ENCODE measurements around the gene CALCB. TPM values are rescaled to one million over a fixed set of nuclear protein-coding genes. Genes with fewer than 3 reads are reported as not detected.
"Not testable (repeated sequence)": the region's sequence is repeated elsewhere in the genome, so short reads cannot be mapped to it uniquely, and the experiment has no call there.

CALCB gene
- total RNA-seq, 2 donors from 2014 or later = not detected

DNA sequence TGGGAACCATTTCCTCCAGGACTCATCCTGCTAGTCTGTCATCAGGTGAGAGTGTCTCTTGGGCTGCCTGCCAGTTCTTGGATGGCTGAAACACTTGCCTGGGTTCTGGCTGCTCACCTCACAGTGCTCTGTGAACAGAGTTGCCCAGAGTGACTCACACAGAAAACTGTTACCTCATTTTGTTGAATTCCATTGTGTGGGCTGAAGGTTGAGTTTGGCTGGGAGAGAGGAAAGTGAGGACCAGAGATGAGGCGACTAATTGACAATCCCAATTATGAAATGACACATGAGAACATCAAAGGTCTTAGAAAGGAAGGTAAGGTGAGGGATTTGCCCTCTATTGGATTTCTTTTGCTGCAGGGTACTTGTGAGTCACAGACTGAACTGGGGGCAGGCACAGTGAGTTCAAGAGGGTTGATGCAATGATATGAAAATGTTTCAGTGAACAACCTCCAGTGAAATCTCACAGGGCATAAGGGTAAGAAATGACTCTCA, 20.2 kb upstream of the CALCB start:
- H3K4me1 ChIP-seq = no peaks in the 10 kb centered on the region
- no peaks in the 10 kb centered on the region for H3K36me3 ChIP-seq
- H3K9me3 ChIP-seq = no peaks in the 10 kb centered on the region
- H3K27me3 ChIP-seq = no peaks in the 10 kb centered on the region
- no peak overlapping the region for H3K27ac ChIP-seq
- H3K4me3 ChIP-seq = no peak overlapping the region
- TF ChIP-seq, protein P1, sequence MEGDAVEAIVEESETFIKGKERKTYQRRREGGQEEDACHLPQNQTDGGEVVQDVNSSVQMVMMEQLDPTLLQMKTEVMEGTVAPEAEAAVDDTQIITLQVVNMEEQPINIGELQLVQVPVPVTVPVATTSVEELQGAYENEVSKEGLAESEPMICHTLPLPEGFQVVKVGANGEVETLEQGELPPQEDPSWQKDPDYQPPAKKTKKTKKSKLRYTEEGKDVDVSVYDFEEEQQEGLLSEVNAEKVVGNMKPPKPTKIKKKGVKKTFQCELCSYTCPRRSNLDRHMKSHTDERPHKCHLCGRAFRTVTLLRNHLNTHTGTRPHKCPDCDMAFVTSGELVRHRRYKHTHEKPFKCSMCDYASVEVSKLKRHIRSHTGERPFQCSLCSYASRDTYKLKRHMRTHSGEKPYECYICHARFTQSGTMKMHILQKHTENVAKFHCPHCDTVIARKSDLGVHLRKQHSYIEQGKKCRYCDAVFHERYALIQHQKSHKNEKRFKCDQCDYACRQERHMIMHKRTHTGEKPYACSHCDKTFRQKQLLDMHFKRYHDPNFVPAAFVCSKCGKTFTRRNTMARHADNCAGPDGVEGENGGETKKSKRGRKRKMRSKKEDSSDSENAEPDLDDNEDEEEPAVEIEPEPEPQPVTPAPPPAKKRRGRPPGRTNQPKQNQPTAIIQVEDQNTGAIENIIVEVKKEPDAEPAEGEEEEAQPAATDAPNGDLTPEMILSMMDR (IDR thresholded peaks at IDR 0.05) = no peak
- no peak for DNase-seq (ENCODE audit: low spot score)

- H3K27me3 ChIP-seq = no peaks in the 10 kb centered on the region
- H3K4me1 ChIP-seq = no peaks in the 10 kb centered on the region
- no peak overlapping the region for H3K27ac ChIP-seq
- H3K4me3 ChIP-seq = no peak overlapping the region
- H3K9me3 ChIP-seq = no peaks in the 10 kb centered on the region
- TF ChIP-seq, protein P1 (IDR thresholded peaks at IDR 0.05) = no peak
- H3K36me3 ChIP-seq = no peaks in the 10 kb centered on the region
- no peak for DNase-seq (ENCODE audit: low spot score)
Measured at GRCh38 chr11:15055620-15056356, 17.6 kb upstream of the CALCB start.

- no peak for DNase-seq (ENCODE audit: low spot score)
- Histone ChIP-seq H3K27ac (no peak overlapping the region), H3K4me1 (no peaks in the 10 kb centered on the region), H3K27me3 (no peaks in the 10 kb centered on the region), H3K36me3 (no peaks in the 10 kb centered on the region), H3K9me3 (no peaks in the 10 kb centered on the region), H3K4me3 (no peak overlapping the region)
- TF ChIP-seq, protein P1 (IDR thresholded peaks at IDR 0.05) = no peak
Measured at GRCh38 chr11:15057329-15057728, 16.1 kb upstream of the CALCB start.

- no peak overlapping the region for H3K27ac ChIP-seq
- H3K36me3 ChIP-seq = no peaks in the 10 kb centered on the region
- H3K27me3 ChIP-seq = no peaks in the 10 kb centered on the region
- no peaks in the 10 kb centered on the region for H3K9me3 ChIP-seq
- no peak overlapping the region for H3K4me3 ChIP-seq
- no peaks in the 10 kb centered on the region for H3K4me1 ChIP-seq
- TF ChIP-seq, protein P1 (IDR thresholded peaks at IDR 0.05) = no peak
- no peak for DNase-seq (ENCODE audit: low spot score)
Measured at GRCh38 chr11:15059132-15059915, 14.1 kb upstream of the CALCB start.

DNA sequence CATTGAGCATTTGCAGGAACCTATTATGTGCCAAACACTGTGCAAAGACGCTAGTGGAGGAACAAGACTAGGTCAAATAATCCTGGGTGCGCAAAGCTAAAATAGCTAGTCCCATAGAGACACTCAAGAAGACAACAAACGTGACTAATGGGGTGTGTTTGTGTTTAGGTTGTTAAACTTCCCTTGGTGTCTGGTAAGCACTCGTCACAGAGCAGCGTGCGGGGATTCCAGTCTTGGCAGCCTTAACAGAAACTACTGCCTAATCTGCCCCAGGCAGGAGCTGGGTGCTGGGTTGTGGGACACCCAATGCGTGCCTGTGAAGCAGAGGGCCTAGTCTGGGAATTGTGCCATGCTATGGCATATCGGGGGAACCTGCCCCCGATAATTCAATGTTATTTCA, 10.8 kb upstream of the CALCB start:
- no peaks in the 10 kb centered on the region for H3K36me3 ChIP-seq
- no peak overlapping the region for H3K27ac ChIP-seq
- no peaks in the 10 kb centered on the region for H3K4me1 ChIP-seq
- H3K27me3 ChIP-seq = no peaks in the 10 kb centered on the region
- TF ChIP-seq, protein P1 (IDR thresholded peaks at IDR 0.05) = no peak
- H3K4me3 ChIP-seq = no peak overlapping the region
- no peak for DNase-seq (ENCODE audit: low spot score)
- no peaks in the 10 kb centered on the region for H3K9me3 ChIP-seq

- H3K27me3 ChIP-seq; H3K4me3 ChIP-seq; H3K9me3 ChIP-seq; H3K36me3 ChIP-seq; H3K27ac ChIP-seq; DNase-seq (ENCODE audit: low spot score): not testable (repeated sequence)
- peaks cover 0 to 20% of the 10 kb centered on the region in 2 donors for H3K4me1 ChIP-seq
Measured at GRCh38 chr11:15069751-15070150, 3.6 kb upstream of the CALCB start.

Measured in right atrium auricular region (tissue), 2 donors.